Brain pericyte (primary cell): Measurements from ENCODE around the gene VAPB.

Experiments
- DNase-seq: peaks from one replicate; pipeline ENCODE4 v3.0.0-alpha.2; 2012; ENCODE audit warnings: low read depth, low spot score

The VAPB gene

DNA sequence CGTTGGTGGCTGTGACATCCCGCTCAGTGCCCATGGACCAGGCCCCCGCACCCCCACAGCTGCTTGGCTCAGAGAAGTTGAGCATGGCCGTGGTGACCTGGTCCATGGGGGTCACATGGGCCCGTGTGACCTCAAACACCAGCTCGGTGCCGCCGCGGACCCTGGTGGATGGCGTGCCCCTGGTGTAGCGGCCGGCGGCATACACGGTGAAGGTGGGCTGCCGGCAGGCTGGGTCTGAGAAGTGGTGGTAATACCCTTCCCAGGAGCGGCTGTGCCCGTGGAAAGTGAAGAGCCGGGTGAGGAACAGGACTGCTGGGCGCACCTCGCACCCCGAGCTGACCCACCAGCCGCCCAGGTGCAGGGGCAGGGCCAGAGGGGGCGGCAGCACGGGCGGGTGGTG lies 72.1 kb downstream of the VAPB start:
- DNase-seq: no peak

DNA sequence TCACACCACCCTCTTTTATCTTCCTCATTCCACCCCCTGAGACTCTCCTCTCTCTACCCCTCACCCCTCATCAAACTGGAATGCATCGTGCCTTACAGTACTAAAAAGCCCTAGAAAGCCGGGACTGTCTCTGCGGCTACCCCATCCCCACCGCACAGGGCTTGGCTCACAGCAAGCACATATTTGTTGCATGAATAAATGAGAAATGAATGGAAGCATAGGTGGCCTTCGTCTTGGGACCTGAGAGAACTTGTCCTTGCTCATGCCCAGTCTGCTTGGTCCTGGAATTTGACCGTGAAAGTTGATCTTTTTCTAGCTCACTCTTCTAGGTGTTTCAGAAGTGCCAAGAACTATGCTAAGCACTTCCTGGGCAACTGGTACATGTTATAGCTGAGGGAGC lies 72.9 kb downstream of the VAPB start:
- no peak for DNase-seq

DNA sequence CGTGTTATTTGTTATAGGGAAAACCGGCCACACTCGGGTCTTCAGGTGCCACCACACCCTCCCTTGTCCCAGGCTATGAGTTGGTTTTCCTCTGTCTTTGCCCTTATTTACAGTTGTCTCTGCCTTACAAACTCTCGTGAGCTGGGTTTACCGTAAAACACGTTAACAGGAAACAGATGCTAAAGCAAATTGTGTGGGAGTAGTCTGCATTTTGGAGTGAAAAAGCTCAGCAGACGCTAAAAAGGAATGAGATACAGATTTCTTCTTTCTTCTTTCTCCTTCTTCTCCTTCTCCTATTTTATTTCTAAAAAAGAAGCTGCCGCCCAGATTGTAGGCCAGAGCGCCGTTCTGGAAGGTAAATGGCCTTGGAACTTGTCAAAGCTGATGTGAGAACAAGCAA lies 74.2 kb downstream of the VAPB start:
- no peak for DNase-seq

DNA sequence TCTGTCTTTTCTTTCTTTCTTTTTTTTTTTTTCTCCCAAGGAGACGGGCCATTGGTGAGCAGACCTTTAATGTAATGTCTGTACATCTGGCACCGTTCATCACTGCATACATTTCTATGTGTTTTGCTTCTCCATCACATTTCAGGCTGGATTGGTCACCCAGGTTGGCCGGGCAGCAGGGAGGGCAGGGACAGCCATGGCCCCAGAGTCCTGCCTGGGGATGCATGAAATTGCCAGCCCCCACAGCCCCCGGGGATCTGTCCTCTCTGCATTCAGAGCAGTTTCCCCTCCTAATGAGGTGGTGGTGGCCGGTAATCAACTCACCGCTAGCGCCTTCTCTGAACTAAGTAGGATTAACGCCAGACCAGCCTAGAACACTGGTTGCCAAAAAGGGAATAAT lies 75.8 kb downstream of the VAPB start:
- DNase-seq: no peak

DNA sequence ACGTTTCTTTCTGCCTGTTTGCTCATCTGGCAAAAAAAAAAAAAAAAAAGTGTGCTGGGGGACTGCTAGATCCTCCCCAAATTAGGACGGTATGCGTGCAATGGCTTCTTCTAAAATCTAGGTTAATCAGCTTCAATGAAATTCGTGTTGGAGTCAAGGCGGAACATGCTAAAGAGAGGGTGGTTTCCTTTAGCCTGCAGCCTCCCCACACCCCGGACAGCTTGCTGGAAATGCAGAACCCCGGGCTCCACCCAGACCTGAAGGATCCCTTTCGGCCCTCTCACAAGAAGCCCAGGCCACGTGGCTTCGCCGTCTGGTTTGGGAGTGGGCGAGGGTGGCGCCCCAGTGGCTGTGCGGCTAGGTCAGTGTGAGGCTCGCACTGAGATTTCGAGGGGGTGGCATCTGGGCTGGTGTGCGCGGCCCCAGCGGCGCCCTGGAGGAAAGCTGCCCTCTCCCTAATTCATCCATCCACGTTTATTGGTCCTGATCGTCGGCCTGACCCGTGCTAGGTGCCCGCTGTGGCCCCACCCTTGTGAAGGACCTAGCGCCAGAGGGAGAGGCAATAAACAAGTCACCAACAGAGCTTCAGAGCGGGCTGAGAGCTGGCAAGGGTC lies 77.2 kb downstream of the VAPB start:
- DNase-seq: no peak

DNA sequence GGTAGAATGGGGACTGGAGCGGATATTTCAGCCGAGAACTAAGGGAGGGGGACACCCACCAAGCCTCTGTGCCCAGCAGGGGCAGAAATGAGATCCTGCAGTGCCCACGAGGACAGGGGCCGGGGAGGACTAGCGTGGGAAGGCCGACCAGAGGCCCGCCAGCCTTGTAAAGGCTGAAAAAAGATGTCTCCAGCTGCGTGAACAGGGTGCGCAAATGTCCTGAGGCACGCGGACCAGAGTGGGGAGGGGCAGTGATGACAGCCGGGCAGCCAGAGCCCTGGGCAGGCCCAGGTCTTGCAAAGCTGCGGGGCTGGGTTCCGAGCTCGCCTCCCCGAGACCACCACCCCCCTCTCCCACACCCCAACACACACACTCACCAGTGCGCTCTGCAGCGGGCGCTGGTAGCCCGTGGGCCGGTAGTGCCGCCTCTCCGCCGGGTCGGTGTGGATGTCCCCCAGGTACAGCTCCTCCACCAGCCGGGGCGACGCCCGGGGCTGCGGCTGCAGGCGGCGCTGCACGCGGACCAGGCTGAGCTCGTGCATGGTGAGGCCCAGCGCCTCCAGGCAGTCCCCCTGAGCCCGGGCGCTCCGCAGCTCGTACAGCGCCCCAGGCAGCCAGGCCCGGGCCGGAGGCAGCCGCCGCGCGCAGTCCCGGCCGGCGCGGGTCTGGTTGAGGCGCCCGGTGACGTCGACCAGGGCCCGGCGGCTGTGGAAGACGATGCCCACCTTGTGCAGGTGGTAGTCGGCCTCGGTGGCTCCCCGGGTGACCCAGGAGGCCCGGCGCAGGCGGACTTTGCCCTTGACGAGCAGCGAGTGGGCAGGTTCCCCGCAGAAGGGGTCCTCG lies 77.9 kb downstream of the VAPB start:
- no peak for DNase-seq

DNA sequence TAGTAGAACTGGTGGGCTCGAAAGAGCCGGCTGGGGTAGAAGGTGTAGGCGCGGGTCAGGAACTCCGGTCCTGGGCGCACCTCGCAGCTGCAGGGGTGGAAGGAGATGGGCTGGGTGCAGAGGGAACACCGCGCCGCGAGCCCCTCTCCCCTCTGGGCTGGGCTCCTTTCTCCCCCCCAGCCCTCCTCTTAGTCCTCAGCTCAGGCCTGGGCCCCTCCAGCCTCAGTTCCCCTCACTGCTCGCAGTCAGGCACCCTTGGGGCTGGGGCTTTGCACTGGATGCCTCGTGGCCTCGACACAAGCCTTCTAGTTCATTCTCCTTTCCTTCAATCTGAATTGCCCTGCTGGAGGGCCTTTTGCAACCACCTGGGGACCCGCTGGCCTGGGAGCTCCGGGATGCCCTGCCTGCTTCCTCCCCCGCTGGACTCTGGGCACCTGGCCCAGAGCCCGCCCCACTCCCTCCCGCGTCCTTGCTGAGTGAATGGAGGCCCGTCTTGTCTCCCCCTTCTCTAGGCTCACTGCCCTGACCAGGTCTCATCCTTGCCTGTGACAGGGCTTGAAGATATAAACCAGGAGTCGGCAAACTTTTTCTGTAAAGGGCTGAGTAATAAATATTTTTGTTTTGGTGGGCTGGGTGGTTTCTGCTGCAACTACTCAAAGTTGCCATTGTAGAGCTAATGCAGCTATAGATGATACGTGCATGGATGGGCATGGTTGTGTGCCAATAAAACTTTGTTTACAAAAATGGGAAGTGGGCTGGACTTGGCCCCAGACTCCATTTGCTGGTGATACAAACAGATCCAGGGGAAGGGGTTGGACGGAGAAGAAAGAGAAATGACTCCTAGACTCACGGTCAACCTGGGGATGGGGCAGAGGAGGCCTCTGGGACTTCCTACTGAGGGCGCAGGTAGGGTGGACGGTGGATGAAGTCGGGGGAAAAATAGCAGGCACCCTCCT lies 78.8 kb downstream of the VAPB start:
- DNase-seq: no peak

DNA sequence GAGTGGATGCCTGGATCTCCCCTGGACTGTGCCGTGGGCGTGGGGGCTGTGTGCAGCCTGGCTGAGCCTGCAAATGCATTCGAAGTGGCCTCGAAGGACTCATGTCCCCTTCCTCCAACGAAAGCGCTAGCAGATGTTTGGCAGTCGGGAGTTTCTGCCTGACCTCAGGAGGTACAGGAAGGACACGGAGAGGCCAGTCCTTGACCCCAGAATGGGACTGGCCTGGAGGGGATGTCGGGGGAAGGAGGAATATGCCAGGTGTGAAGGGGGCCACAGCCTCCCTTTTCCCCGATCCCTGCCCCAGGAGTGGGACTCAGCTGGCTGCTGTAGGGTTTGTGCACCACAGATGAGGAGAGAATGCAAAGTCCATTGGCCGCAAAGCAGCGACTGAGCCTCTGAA lies 80.6 kb downstream of the VAPB start:
- no peak for DNase-seq

DNA sequence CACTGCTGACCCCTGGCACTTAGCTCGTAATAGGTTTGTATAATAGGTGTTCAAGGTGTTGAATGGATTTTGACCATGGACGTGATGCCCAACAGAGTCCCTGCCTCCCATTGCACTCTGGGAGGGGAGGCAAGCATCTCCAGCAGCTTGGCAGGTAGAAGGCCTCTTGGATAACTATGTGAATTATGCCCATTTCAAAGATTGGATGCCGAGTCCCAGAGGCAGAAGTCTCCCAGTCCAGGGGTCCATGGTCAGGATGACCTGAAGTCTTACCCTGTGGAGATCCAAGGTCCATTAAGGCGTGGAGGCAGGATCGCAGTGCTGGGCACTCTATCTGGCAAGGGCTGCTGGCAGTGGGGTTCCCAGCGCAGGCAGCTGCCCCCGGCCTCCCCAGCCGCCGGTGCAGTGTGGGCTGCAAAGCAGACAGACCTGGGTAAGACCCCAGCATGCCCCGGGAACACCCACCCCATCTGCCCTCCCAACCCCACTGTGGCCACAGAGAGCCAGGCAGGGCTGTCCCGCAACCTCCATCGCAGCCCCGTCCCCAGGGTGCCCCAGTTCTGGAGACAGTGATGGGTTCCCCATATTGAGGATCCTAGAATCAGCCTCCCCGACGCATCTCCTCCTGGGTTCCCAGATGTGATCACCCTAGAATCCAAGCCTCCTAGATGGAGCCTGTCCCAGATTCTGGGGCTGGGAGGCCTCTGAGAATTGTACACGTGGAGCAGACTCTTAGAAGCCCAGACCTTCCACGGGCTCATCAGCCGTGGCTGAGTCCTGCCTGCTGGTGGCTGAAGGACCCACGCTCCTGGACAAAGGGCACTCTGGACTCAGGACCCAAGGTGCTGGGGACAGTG lies 81.5 kb downstream of the VAPB start:
- no peak for DNase-seq

DNA sequence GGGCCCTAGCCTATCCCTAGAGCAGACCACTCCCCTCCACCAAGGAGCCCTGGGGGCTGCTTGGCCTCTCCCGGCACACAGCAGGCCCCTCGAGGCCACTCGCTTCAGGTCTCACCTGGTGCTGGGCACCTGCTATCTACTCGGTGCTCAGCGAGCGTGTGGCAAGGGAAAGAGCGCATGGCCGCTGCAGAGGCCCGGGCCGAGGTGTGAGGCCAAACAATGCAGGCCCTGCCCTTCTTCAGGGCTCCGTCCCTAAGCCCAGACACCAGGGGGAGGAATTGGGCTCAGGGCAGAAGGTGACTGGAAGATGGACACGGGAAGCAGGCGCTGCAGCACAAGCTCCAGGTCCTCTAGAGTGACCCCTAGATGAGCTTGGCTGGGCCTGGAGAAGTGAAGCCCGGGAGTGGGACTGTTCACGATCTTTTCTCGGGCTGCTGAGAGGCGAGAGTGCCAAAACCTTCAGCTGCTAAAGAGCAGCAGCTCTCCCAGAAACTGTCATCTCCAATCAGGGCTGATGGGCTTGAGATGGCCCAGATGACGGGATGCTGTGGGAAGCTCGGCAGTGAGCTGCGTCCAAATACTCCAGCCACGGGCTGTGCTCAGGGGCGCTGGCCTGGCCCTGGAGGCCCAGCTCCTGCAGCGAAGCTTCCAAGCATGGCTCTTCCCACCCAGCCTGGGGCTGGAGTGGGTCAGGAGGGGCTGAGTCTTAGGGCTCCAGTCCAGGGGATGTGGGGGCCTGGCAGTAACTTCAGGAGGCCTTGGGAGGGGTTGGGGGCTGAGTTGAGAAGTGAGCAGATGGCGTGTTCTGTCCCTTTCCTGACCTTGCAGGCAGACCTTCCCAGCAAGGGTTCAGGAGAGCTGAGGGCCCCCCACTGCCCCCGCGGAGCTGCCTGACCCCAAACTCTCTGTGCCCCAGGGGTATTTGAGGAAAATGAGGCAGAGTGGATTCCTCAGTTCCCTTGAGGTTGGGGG lies 82.5 kb downstream of the VAPB start:
- no peak for DNase-seq

DNA sequence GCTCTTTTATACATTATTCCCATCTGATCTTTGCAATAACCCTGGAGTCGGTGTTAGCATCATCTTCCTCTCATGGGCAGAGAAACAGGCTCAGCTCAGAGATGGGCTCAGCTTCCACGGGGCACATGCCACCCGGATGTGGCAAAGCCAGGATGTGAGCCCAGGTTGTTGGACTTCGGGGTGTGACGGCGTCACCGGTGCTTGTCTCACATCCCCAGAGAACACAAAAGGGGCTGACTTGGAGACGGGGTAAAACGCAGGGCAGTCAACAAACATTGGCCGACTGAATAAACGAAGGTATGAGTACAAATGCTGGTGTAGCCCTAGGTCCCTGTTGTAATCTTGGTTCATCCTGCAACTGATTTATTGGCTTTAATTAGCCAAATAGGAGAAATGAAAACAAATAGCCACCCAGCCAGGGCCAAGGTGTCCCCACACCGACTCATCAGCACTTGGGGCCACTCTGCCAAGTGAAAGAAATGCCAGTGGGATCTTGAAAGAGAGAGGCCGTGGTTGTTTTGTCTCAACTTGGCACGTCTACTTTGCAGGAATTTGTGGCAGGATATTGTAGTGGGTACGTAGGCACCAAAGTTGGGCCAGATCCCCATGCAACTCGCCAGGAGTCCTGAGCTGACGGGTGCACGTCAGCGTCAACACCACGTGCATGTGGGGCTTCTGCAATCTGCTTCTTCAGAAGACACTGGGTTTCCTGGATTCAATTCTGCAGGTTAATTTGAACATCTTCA lies 83.4 kb downstream of the VAPB start:
- DNase-seq: no peak

DNA sequence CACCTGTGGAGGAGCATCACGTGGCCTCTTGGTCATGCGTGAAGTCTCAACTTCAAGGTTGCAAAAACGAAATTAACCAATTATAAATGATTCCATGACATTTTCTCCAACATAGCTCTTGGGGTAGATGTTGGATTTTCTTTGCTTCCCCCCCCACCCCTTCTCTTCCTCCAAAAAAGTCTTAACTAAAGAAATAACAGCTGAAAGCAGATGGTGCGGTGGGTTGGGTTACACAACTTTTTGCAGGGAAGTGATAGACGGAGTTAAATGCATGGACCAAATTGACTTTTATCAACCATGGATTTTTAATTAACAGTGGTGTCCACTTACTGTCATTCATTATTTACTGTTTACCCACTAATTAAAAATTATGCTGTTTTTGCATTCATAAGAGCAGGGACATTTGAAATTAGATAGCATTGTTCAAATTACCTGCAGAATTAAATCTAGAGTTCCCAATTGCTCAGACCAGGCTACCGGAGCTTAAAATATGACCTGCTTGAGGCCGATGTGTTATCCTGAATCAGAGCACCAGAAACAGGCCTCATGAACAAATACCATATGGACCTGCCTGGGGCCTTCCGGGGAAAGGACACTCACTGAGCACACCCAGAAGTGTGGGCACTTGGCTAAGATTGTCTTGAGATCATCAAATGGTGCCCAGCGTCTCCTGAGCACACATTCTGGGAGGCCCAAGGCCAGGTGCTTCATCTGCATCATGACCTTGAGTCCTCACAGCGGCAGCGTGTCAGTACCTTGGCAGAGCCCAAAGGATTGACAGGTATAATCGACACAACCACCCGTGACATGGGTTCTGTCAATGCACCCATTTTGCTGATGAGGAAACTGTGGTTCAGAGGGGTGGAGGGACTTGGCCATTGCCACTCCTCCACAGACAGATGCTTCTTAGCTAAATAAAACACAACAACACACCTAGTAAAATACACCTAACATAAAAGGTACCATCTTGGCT lies 84.7 kb downstream of the VAPB start:
- DNase-seq: no peak

DNA sequence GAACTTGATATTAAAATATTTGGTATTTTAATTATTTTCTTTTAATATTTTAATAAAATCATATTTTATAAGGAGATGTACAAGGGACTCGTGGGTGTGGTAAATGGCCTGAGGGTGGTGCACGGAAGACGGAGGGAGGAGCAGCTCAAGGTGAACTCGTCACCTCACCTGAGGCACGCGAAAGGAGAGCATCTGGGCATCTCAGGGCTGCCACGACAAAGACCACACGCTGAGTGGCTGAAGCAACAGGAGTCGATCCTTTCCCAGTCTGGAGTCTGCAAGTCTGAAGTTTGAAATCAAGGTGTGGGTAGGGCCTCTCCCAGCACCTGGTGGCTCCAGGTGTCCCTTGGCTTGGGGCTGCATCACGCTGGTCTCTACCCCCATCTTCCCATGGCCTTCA lies 86.4 kb downstream of the VAPB start:
- no peak for DNase-seq

DNA sequence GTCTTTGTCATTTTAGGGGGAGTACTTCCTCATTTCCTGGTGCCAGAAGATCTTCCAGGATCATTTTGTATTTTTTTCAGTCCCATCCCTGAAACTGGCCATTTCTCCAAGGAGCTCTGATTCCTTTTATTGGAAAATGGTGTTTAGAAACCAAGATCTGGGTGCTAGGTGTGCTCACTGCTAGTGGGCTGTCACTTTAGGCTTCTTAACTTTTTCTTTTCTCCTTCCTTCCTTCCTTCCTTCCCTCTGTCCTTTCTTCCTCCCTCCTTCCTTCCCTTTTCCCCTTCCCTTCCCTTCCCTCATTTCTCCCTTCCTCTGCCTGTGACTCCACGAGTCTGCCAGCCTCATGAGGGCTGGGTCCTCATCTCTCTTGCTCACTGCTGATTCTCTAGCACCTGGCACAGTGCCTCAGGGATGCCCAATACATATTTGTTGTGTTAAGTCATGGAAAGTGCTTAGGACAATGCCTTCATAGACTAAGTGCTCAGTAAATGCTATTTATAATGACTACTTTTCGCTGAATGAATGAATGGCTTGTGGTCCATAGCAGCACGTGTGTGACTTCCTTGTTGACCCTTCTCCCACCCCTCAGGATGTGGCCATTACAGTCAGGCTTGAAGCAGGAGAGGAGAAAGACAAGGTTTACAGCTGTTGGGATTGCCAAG lies 89.2 kb downstream of the VAPB start:
- DNase-seq: no peak

DNA sequence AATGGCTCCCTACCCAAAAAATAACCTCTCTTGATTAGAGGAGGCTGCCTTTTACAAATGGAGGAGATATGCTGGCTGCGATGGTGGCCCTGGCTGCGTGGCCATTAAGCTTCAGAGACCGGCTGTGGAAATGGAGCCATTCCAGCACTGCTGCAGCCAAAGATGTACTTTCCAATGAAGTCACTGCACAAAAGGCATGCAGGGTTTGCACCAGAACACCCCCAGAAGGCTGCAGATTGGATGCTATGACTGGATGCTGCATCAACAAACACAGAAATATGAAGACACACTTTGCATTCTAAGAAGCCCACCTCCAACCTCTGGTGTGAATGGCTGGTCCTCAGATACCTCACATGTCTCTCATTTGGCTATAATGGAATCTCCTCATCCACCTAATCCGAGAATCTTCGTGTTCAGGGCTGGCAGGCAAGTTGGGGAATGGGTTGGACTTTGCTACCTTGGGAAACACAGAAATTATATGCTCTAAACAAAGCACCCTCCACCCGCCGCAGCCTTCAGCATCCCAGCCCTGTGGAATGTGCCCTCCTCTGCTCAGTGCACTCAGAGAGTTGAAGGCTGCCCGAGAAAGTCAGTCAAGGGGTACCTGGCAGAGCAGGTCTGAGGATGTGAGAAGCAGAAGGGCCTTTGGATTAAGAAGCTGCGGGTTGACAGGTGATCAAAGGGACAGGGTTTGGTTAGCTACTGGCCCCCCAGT lies 90.9 kb downstream of the VAPB start:
- no peak for DNase-seq

DNA sequence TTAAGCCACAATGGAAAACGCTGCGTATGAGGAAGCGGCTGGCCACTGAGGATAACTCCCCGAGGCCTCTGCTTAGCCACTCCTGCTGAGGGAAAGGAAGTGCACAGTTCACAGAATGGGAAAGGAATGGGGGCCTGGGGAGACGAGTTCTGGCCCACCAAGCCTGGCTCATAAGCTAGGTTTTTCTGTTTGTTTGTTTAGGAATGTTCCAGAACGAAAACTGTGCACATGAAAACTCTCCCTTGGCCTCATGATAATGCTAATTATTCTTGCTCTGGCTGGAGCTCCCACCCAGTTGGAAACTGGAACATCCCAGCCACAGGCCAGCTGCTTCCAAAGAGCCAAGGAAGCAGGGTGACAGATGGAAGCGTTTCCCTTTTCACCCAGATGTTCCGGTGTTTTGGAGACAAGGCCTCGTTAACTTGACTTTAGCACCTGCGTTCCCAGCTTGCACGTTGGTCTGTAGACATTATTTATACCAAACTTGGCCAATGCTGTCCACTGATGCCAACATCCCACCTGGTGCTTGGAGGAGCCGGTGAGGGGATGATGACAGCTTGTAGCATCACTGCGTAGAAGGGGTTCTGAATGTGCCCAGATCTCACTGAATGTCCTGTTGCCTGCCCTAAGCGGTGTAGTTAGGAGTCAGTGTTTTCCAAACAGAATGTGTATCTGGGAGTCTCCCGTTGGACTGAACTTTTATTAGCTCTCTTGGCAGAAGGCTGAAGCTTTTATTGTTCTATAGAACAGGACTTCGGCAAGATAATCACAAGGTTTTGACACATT lies 91.7 kb downstream of the VAPB start:
- no peak for DNase-seq
